ENCODE results near the gene GNG2.

Gene GNG2

DNA sequence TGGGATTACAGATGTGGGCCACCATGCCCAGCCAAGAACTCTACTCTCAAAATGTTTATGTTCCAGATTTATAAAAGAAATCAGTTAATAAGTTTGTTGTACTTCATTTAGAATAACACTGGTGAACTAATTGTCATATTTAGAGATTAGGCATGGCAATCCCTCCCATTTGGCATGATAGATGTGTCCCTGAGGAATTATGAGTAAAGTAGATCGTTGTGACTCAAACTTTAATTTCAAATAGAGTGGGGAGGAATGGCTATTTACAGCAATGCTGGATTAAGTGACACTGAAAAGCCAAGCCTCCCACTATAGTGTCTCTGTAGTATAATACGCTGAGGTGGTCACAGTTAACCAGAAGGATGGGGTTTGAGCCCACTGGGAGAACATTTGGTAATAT, 89.6 kb downstream of the GNG2 start:
- no peak for DNase-seq

DNA sequence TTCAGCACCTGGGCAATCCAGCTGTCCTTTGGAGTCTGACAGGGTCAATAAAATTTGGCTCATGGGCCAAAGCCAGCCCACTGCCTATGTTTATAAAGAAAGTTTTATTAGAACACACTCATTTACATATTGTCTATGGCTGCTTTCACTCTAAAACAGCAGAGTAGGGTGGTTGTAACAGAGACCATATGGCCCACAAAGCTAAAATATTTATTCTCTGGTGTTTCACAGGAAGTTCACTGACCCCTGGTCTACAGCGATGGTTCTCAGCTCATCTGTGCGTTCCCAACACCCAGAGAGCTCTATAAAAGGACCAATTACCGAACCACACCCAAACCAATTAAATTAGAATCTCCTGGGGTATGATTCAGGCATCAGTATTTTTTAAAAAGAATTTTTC, 91.2 kb downstream of the GNG2 start:
- DNase-seq, result no peak

DNA sequence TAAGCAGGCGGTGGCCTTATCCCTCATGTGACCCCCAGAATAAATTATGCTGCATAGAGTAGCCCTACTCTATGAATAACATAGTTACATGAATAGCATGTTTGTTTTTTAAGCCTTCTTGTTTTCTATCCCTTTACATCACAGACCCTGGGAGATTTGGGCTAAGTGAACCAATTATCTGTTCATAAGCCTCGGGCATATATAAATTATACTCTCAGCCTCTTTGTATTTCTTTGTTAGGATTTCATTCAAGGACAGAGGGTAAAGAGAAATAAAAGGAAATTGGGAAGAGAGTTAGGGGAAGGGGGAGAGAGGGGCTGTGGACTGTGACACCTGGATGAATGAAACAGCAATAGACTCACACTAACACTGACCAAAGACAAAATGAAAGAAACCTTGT, 93.6 kb downstream of the GNG2 start:
- DNase-seq, result peak in 1 of 2 experiments; percentile 14

DNA sequence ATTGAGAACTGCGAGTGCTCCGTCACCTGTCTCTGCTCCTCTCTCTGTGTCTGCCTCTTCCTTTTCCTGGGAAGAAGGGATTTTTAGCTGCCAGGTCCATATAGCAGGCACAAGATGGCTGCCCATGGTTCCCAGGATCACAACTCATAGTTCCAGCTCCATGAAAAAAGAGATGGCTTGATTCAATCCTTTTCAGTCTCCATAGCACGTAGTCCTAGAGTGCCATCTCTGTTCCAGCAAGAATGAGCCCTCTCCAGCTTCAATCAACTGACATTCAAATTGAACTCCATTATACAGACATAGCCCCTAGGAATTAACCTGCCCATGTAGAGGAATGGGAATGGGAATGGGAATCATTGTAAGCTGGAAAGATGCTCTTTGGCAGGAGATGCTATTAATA, 94.2 kb downstream of the GNG2 start:
- peak in 1 of 2 experiments; percentile 11 for DNase-seq

DNA sequence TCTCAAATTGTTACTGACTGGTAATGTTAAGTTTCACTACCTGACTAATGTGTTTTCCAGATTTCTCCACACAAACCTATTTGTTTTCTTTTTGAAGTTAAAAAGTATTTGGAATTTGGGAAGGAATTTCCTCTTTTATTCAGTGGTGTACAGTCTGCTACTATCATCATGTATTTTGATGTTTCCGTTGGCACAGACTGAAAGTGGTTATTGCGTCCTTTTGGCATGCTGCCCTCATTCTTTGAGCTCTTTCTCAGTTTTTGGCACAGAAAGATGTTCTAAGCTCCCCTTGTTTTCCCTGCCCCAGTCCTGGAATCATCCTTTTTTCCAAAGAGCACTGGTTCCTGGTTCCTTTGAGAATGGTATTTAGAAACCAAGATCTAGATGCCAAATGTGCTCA, 97.5 kb downstream of the GNG2 start:
- no peak for DNase-seq

DNA sequence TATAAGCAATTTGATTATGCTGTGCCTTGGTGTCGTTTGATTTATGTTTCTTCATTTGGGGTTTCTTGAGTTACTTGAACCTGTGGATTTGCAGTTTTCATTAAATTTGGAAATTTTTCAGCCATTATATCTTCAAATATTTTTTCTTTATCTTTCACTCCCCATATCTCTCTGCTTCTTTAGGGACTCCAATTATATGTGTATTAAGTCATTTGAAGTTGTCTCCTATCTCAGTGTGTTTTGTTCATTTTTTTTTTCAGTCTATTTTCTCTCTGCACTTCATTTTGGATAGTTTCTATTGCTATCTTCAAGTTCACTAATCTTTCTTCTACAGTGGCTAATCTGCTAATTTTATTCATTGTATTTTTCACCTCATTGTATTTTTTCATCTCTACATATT, 99.5 kb downstream of the GNG2 start:
- DNase-seq, result no peak

DNA sequence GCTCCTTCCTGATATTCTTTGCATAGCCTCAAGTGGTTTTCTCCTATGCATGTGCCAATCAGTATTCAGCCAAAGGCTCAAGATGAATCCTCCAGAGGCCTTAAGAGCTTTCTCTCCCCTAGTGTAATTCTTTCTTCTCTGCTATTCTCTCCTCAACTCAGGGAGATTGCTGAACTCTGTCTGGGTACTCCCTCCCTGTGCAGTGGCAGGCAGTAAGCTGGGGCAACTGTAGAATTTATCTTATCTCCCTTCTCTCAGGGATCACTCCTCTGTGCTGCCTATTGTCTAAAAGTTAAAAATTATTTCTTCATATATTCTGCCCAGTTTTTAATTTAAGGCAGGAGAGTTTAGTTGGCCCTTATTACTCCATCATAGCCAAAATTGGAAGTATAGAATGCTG, 100.5 kb downstream of the GNG2 start:
- DNase-seq, result no peak

DNA sequence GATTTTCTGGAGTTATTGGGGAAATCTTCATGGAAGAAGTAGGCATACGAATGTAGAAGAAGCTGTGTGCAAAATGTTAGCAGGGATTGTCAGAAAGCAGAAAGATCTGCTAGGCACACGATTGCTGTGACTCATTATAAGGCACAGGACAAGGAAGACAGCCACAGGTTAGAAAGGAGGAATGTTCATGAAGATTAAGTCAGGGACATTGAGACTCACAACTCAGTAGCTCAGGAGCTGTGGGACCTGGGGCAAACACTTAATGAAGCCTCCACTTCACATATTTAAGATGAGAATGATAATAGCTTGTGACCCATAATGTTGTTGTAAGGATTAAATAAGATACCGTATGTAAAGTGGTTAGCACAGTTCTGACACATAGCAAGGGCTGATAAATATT, 102.3 kb downstream of the GNG2 start:
- DNase-seq, result no peak

DNA sequence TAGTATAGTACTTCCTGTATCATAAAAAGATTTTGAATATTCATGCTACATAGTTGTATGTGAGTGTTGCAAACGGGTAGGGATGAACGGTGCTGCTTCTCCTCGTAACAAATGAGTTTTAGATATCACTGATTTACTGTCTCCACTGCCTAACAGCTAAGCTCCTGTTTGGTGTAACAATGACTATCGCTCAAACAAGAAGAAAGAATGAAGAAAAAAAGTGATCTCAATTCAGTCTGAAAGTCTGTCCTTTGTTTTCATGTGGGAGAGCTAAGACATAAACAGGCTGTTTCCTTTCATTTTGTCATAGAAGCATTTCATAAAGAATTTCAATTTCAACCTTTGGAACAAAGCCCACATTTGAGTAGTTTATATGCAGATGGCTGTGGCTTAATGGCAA, 102.9 kb downstream of the GNG2 start:
- no peak for DNase-seq

DNA sequence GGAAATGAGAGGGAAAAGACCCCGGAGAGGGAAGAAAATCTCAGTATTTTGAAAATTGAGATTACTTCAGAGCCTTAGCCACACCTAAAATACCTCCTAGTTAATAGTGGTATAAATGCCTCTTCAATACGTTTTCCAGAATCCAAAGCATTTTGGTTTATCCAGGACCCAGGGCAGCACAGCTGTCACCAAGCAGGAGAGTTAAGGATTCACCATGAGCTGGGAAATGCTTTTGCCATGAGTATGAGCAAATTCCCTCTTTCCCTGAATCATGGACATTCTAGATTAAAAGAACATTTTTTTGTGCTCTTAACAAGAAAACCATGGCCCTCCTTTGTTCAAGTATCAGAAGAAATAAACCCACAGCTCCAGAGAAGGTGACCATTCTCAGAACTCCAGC, 107.1 kb downstream of the GNG2 start:
- no peak for DNase-seq

DNA sequence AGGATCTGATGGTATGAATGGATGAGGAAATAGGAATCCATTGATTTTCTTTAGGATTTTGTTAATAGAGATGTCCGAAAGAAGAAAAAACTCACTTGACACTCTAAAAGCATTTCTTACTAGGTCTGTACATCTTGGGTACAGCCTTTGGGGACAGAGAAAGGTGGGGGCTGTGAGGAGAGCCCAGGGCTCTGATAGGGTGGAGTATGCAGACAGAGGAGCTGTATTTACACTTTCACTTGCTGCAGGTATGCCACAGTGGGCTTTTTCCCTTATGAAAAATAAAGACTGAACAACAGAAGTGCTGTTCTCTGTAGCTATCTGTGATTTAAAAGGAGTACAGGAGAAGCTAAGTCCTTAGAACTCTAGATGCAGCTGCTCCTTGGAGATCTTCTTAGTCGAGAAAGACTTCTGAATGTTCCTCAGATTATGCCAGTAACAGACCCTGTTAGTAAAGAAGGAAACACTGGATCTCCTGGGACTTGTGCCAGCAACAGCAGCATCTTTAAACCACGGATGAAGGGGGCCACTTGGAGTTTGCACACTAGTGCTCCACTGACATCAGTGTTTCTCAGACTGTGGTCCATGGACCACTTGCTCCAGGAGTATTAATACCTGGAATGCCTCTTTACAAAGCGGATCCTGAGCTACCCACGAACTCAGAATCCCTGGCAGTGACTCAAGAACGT, 109.6 kb downstream of the GNG2 start:
- no peak for DNase-seq

DNA sequence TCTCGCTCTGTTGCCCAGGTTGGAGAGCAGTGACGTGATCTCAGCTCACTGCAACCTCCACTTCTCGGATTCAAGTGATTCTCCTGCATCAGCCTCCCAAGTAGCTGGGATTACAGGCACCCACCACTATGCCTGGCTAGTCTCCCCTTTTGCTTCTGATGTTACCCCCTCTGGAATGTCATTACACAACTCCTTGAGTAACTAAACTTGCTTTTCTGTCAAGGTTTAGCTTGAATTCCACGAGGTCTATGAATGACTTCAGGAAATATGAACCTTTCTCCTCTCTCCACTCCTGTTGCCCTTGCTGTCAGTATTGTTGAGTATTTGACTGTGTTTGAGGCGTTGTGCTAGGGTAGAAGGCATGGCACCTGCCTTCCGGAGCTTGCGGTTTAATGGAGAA, 112.2 kb downstream of the GNG2 start:
- DNase-seq, result no peak

DNA sequence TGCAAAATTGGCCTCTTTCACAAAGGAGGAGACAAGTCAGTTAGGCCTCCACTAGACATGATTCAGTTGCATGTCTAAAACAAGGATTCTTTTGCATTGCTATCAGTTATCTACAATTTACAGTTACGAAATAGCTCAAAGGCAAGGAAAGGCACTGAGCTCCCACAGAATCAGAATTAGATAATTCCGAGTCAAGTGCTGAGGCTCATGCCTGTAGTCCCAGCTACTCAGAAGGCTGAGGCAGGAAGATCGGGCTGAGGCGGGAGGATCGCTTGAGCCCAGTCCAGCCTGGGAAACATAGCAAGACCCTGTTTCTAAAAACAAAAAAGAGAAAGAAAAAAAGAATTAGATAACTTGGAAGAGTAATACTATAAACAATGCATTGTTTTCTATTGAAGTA, 116.7 kb downstream of the GNG2 start:
- DNase-seq, result no peak

DNA sequence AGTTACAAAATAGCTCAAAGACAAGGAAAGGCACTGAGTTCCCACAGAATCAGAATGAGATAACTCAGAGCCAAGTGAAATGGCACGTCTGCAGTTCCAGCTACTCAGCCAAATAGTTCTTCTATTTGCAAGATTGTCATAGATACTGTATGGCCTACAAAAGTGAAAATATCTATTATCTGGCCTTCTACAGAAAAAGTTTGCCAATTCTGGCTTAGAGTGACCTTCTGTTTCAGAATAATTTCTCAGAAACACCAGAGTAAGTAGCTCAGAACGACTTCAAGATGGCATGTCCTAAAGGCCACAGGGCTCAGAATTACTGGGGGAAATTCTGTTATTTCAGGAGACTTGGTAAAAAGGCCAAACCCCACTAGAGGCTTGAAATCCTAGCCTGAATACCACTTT, 118.3 kb downstream of the GNG2 start:
- no peak for DNase-seq

DNA sequence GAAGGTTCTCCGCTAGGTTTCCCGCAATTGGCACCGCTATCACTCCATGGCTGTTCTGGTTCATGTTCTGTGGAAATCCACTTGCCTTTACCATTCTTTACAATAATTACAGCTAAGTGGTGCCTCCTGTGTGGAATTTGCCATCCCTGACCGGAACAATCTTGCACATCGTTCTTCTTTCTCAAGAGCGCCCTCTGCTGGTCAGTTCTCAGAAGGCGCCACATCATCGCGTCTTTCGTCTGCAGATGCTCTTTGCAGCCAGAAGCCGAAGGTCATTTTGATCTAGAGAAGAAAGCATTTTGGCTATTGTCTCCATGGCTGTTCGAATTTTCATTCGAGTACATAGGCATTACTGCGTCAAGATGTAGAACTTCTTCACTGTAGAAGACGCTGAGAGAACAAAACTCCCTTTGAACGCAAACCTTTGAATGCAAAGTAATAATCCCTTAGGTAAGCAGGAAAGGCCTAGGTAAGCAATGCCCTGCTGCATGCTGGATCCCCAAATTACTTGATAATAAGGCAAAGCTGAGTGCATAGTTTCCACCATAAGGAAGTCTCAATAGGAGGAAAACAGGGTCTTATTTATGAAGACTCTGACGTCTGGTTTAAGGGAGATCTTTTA, 118.8 kb downstream of the GNG2 start:
- DNase-seq, result peak; percentile 57 to 63

DNA sequence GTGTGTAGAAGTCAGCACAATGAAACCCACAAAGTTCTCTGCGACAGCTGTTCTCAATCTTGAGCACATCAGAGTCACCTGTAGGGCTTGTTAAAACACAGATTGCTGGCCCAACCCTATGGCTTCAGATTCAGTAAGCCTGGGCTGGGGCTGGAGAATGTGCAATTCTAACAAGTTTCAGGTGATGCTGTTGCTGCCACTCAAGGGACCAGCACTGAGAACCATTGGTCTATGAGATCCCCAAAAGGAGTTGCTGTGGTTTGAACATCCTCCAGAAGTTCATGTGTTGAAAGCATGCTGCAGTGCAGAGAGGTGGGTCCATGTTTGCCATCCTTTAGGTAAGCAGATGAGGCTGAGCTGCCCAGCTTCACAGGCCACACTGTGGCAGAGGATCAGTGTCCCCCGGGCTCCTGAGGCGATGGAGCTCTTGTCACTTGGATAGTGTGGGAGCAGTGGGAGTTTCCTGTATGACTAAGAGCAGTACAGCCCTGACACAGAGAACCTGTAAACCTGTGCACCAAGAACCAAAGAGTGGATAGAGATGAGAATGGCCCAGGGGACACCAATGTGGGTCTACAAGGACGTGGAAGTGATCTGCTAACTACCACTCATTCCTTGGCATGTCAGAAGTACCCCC, 120.9 kb downstream of the GNG2 start:
- DNase-seq, result no peak

DNA sequence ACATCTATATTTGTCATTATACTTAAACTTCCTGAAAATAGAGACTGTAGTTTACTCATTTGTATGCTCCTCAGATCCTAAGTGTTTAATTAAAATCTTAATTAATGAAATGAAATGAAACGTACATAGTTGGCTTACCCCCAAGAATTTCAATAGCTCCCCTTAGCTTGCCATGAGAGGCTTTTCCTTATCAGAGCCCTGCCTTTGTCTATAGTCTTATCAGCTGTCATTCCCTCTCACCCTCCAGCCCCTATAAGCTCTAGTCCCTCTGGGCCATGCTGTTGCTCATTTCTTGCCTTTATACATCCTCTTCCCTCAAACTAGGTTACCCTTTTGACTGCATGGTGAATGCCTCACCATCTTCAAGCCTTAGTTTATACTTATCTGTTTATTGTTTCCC, 127.8 kb downstream of the GNG2 start:
- no peak for DNase-seq

DNA sequence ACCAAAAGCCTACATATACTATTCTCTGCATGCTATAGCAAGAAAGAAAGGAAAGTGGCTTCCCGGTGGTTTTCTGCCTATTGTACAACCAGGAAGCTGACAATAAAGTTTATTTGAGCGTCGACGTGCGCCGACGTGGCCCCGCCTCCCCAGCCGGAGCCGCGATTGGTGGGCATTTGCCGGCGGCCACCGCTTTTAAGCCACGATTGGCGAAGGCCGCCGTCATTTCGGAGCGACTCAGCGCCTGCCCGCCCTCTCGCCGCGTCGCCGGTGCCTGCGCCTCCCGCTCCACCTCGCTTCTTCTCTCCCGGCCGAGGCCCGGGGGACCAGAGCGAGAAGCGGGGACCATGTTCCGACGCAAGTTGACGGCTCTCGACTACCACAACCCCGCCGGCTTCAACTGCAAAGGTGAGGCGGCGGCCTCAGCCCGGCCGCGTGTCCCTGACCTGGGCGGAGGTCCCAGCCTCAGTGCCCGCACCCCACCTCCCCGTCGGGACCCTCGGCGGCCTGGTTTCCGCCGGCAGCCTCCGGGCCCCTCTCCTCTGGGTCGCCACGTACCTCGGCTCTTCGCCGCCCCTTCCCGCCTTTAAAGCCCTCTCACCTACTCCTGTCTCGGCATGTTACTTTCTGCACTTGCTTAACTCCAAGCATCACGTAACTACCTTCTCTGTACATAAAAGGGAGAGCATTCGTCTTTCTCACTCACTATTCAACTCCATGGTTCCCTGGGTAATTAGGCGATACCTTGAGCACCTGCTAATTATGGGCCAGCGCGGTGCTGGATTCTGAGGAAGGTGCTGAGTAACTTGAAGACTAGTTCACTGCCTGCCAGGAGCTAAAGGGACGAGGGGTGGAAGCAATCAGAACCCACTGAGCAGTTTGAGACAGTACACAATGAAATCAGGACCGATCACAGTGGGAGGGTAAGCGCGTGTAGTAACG, 129.2 kb downstream of the GNG2 start, which contains the start of gene RTRAF:
RTRAF (plus strand) TSS at position 254 of the 942 bp plus-strand sequence; CDS start at position 348, 94 bp downstream.
- peak; percentile 79 to 83 for DNase-seq

DNA sequence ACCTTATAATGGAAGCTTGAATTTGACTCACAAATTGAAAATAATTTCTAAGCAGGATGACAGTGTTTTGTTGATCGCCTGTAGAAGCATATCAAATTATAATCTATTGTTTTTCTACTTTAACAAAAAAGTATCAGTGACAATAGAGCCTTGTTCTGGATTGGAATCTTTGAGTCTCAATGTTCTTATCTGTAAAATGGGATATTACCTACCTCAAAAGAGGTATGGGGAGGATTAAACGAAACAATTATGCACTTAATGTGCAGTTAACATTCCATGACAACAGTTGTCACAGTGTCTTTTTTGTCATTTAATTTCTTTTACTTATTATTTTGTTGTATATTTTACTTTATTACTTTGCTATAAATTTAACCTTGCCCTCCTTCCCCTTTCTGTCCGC, 130.1 kb downstream of the GNG2 start:
- no peak for DNase-seq

DNA sequence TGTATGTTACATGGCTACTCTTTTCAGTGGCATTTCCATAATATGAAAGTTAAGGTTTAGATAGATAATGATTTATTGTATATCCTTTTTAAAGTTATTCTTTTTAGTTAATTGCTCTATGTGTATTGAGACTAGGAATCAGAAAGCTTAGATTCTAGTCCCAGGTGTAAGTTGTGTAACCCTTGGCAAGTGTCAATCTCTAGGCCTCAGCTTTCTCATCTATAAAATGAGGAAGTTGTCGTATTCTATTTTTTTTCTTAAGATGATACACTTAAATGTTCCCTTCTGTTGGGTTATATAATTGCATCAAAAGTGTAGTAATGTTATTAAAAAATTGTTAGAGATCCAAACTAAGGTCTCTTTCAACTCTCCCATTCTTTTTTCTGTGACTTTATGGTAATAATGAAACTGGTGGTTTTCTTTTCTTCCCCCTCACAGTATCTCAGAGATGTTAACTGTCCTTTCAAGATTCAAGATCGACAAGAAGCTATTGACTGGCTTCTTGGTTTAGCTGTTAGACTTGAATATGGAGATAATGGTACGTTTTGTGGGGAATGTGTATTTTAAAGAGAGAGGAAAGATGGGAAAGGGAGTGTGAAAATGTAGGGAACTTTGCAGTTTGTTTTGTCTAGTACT, 133.0 kb downstream of the GNG2 start:
- DNase-seq, result no peak

DNA sequence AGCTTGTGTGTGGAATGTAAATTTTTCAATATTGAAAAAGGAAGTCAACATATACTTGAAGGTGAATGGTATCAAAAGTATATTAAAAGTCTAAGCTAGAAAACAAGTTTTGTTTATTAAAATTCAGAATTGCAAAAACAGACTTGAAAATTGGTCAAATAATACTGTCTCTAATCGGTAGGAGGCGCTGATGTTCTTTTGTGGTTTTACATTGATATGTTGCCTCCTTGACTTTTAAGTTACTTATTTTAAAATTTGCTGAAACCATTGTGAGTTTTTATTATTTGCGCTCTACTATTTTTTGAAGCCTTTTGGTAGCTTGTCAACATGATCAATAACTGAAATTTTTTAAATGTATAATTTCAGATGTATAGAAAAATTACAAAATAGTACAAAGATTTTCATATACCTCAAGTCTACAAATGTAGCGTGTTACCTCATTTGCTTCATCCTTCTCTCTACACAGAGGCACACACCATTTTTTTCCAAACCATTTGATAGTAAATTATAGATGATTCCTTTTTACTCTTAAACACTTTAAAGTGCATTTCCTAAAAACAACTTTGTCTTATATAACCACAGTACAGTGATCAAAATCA, 135.8 kb downstream of the GNG2 start:
- no peak for DNase-seq

DNA sequence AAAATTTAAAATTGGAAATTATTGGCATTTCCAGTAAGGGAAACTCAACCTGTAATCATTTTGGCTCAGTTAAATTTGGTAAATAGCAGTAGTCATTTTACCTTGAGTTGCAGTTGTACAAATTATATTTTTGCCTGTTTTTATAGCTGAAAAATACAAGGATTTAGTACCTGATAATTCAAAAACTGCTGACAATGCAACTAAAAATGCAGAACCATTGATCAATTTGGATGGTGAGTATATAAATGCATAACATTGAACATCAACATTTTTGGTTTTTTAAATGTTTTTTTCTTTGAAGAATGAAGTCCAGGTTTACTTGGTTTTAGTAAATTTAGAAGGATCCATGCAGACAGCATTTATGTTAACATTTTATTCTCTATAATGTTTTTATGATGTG, 137.9 kb downstream of the GNG2 start:
- no peak for DNase-seq

Measured in NCI-H1930 (cell line).